GM12878 (cell line): ENCODE measurements around the gene ZNF839. TPM values are rescaled to one million over a fixed set of nuclear protein-coding genes. Genes with fewer than 3 reads are reported as not detected.

Experiments
- BACH1 ChIP-seq: fragments of 450-650 bp; IDR thresholded peaks from 2 replicates; pipeline ENCODE4 v1.6.1; 2017; ENCODE audit warnings: mild to moderate bottlenecking, borderline replicate concordance
- EP300 ChIP-seq, 2 experiments: fragments of 150-350 bp in 1 of 2; IDR thresholded peaks; 2 replicates each; pipeline ENCODE4 v1.6.1; 2011 to 2012; ENCODE audit warnings: low read depth in 2 of 2, low read length in 2 of 2, borderline replicate concordance in 1 of 2, improper control_type of control experiment in 1 of 2, inconsistent platforms in 1 of 2; ENCODE audit not compliant: control insufficient read depth in 1 of 2
- EZH2 ChIP-seq: IDR thresholded peaks from 2 replicates; pipeline ENCODE4 v1.6.1; 2012; ENCODE audit warnings: low read depth, mild to moderate bottlenecking, control low read depth, inconsistent platforms, low read length, borderline replicate concordance; ENCODE audit not compliant: control insufficient read depth
- KAT2A ChIP-seq: conservative IDR thresholded peaks from 2 replicates; pipeline ENCODE4 v1.6.1; 2011; ENCODE audit warnings: low read depth, low read length; ENCODE audit not compliant: control insufficient read depth
- MTA3 ChIP-seq: IDR thresholded peaks from 2 replicates; pipeline ENCODE4 v1.6.1; 2012; ENCODE audit warnings: low read length, inconsistent platforms, borderline replicate concordance
- MYB ChIP-seq: fragments of 150-350 bp; IDR thresholded peaks from 2 replicates; pipeline ENCODE4 v1.6.1; 2014; ENCODE audit warnings: mild to moderate bottlenecking, low read depth, low read length, borderline replicate concordance
- NR2F1 ChIP-seq: fragments of 450-650 bp; conservative IDR thresholded peaks from 2 replicates; pipeline ENCODE4 v1.6.1; 2017; ENCODE audit warnings: mild to moderate bottlenecking
- RAD51 ChIP-seq: fragments of 450-650 bp; IDR thresholded peaks from 2 replicates; pipeline ENCODE4 v1.6.1; 2016; ENCODE audit warnings: moderate library complexity, mild to moderate bottlenecking, inconsistent platforms
- RBBP5 ChIP-seq: fragments of 200-600 bp; sonication (generic); conservative IDR thresholded peaks from 2 replicates; pipeline ENCODE4 v1.6.1; 2016
- SPI1 ChIP-seq: IDR thresholded peaks from 2 replicates; pipeline ENCODE4 v1.6.1; 2011; ENCODE audit warnings: low read depth, mild to moderate bottlenecking, low read length, moderate library complexity, borderline replicate concordance; ENCODE audit not compliant: insufficient read depth
- STAT3 ChIP-seq: IDR thresholded peaks from 2 replicates; pipeline ENCODE4 v1.6.1; 2011; ENCODE audit warnings: low read depth, low read length, improper control_type of control experiment
- TCF12 ChIP-seq: IDR thresholded peaks from 2 replicates; pipeline ENCODE4 v1.6.1; 2011; ENCODE audit warnings: low read depth, mild to moderate bottlenecking, low read length
- YBX1 ChIP-seq: fragments of 450-650 bp; IDR thresholded peaks from 2 replicates; pipeline ENCODE4 v1.6.1; 2016; ENCODE audit warnings: antibody characterized with exemption
- polyA plus RNA-seq, 11 experiments: library from polyadenylated mRNA; depleted of rRNA in 4 of 11; unstranded in 6 of 11; stranded (reverse) in 5 of 11; fragments of >200 nt; fragmentation: Nextera tagmentation in 4 of 11; fragmentation: Illumina TruSeq in 1 of 11; extraction: Ambion mirVana in 4 of 11; extraction: Trizol in 1 of 11; gene quantifications; 1 replicate in 1 of 11; 2 replicates in 10 of 11; pipeline versions ENCODE4 v1.2.1 to v1.2.3, GENCODE V29; 2011 to 2016; ENCODE audit warnings: inconsistent platforms in 2 of 11, missing spikeins in 2 of 11, low read depth in 1 of 11
- total RNA-seq, 4 experiments: library from RNA; depleted of rRNA in 3 of 4; stranded (reverse); fragments of >200 nt in 3 of 4; fragmentation: Illumina TruSeq in 1 of 4; extraction: Trizol in 1 of 4; gene quantifications; 2 replicates each; pipeline versions ENCODE4 v1.2.1 to v1.2.3, GENCODE V29; 2013 to 2021
- TF ChIP-seq, protein P1 (sequence below): IDR thresholded peaks from 2 replicates; pipeline ENCODE4 v1.6.1; 2012; ENCODE audit warnings: improper control_type of control experiment, low read depth, low read length; ENCODE audit not compliant: insufficient replicate concordance
- TF ChIP-seq, protein P2 (sequence below): fragments of 450-650 bp; IDR thresholded peaks from 2 replicates; pipeline ENCODE4 v1.6.1; 2017; ENCODE audit warnings: mild to moderate bottlenecking, low read depth, inconsistent platforms; ENCODE audit not compliant: poor library complexity, severe bottlenecking
- TF ChIP-seq, protein P3 (sequence below): fragments of 450-650 bp; IDR thresholded peaks from 2 replicates; pipeline ENCODE4 v1.6.1; 2017; ENCODE audit warnings: mild to moderate bottlenecking, moderate library complexity

ZNF839 gene
- total and polyA plus RNA-seq, 10 of the 15 experiments (the other 5 are each of a cell fraction or from before 2014, with no cell fraction given) = 1.4 to 14.4 (median 8.6) TPM

DNA sequence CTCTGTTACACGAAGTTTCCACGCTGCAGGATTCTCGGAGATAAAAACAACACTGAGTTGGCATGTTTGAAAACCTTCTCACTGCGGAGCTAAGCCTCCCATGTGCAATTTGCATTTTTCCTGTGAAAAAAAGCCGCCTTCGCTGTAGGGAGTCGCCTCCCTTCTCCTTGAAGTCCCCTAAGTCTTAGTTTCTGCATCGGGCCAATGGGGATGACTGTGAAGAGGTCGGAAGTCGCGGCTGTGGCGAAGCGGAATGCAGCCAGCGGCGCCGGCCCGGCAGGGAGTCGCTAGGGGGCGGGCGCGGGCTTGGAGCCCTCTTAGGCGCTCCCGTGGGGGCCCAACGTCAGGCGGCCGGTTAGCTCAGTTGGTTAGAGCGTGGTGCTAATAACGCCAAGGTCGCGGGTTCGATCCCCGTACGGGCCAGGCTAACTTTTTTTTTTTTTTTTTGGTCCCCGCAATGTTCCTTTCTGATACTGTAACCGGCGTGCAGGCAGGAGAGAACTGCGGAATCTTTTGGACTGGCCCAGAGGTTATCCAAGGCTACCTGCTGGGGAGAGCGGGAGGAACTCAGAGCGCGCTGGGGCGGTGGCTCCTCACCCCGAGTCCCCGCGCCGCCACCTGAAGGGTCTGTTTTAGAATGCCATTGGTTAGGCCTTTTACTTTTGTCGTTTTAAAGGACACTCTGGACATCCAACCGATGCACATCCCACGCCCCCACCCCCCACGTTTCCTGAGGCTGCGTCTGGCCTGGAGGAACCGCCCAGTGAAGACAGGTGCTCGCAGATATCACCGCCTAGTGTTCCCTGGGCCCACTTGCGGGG lies 2.6 kb upstream of the ZNF839 start (continued):
- TF ChIP-seq, protein P1, sequence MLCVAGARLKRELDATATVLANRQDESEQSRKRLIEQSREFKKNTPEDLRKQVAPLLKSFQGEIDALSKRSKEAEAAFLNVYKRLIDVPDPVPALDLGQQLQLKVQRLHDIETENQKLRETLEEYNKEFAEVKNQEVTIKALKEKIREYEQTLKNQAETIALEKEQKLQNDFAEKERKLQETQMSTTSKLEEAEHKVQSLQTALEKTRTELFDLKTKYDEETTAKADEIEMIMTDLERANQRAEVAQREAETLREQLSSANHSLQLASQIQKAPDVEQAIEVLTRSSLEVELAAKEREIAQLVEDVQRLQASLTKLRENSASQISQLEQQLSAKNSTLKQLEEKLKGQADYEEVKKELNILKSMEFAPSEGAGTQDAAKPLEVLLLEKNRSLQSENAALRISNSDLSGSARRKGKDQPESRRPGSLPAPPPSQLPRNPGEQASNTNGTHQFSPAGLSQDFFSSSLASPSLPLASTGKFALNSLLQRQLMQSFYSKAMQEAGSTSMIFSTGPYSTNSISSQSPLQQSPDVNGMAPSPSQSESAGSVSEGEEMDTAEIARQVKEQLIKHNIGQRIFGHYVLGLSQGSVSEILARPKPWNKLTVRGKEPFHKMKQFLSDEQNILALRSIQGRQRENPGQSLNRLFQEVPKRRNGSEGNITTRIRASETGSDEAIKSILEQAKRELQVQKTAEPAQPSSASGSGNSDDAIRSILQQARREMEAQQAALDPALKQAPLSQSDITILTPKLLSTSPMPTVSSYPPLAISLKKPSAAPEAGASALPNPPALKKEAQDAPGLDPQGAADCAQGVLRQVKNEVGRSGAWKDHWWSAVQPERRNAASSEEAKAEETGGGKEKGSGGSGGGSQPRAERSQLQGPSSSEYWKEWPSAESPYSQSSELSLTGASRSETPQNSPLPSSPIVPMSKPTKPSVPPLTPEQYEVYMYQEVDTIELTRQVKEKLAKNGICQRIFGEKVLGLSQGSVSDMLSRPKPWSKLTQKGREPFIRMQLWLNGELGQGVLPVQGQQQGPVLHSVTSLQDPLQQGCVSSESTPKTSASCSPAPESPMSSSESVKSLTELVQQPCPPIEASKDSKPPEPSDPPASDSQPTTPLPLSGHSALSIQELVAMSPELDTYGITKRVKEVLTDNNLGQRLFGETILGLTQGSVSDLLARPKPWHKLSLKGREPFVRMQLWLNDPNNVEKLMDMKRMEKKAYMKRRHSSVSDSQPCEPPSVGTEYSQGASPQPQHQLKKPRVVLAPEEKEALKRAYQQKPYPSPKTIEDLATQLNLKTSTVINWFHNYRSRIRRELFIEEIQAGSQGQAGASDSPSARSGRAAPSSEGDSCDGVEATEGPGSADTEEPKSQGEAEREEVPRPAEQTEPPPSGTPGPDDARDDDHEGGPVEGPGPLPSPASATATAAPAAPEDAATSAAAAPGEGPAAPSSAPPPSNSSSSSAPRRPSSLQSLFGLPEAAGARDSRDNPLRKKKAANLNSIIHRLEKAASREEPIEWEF = no peak
- TF ChIP-seq BACH1 (peak; percentile 31; the same call in 1 of the 2 replicates), EZH2 (no peak), MTA3 (no peak), RAD51 (no peak), RBBP5 (no peak), STAT3 (no peak), NR2F1 (peak; percentile 86), YBX1 (no peak), MYB (no peak), SPI1 (0 out of 2 replicates have a peak, but pooled peaks have one; percentile 1), KAT2A (no peak), TCF12 (0 out of 2 replicates have a peak, but pooled peaks have one; percentile 26), EP300 (IDR thresholded peaks at IDR 0.05; ENCODE audit: borderline replicate concordance in 1 of 2, control insufficient read depth in 1 of 2, low read depth in 2 of 2, low read length in 2 of 2) (peak in 1 of 2 experiments; percentile 45; a peak in 1 of 4 replicates)
- TF ChIP-seq, protein P2, sequence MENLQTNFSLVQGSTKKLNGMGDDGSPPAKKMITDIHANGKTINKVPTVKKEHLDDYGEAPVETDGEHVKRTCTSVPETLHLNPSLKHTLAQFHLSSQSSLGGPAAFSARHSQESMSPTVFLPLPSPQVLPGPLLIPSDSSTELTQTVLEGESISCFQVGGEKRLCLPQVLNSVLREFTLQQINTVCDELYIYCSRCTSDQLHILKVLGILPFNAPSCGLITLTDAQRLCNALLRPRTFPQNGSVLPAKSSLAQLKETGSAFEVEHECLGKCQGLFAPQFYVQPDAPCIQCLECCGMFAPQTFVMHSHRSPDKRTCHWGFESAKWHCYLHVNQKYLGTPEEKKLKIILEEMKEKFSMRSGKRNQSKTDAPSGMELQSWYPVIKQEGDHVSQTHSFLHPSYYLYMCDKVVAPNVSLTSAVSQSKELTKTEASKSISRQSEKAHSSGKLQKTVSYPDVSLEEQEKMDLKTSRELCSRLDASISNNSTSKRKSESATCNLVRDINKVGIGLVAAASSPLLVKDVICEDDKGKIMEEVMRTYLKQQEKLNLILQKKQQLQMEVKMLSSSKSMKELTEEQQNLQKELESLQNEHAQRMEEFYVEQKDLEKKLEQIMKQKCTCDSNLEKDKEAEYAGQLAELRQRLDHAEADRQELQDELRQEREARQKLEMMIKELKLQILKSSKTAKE = peak; percentile 57
- TF ChIP-seq, protein P3, sequence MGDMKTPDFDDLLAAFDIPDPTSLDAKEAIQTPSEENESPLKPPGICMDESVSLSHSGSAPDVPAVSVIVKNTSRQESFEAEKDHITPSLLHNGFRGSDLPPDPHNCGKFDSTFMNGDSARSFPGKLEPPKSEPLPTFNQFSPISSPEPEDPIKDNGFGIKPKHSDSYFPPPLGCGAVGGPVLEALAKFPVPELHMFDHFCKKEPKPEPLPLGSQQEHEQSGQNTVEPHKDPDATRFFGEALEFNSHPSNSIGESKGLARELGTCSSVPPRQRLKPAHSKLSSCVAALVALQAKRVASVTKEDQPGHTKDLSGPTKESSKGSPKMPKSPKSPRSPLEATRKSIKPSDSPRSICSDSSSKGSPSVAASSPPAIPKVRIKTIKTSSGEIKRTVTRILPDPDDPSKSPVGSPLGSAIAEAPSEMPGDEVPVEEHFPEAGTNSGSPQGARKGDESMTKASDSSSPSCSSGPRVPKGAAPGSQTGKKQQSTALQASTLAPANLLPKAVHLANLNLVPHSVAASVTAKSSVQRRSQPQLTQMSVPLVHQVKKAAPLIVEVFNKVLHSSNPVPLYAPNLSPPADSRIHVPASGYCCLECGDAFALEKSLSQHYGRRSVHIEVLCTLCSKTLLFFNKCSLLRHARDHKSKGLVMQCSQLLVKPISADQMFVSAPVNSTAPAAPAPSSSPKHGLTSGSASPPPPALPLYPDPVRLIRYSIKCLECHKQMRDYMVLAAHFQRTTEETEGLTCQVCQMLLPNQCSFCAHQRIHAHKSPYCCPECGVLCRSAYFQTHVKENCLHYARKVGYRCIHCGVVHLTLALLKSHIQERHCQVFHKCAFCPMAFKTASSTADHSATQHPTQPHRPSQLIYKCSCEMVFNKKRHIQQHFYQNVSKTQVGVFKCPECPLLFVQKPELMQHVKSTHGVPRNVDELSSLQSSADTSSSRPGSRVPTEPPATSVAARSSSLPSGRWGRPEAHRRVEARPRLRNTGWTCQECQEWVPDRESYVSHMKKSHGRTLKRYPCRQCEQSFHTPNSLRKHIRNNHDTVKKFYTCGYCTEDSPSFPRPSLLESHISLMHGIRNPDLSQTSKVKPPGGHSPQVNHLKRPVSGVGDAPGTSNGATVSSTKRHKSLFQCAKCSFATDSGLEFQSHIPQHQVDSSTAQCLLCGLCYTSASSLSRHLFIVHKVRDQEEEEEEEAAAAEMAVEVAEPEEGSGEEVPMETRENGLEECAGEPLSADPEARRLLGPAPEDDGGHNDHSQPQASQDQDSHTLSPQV = 0 out of 2 replicates have a peak, but pooled peaks have one; percentile 77
